Pancreas (tissue), 10 donors: Measurements from ENCODE around the gene VSNL1. TPM values are rescaled to one million over a fixed set of nuclear protein-coding genes. Genes with fewer than 3 reads are reported as not detected.

Experiments used
- ATAC-seq, 4 donors: fragments of 200-7000 bp; cut with Tn5 transposase; one replicate each; pipeline versions ENCODE4 v1.8.0 to v1.9.1; 2020; ENCODE audit warnings: mild to moderate bottlenecking in 4 of 4, moderate library complexity in 4 of 4
- DNase-seq, 6 donors: peaks; one replicate each; pipeline ENCODE4 v3.0.0-alpha.2; 2020
- FAIRE-seq: peaks from 2 replicates; lab custom pipeline; 2012; peaks lifted over from hg19 to GRCh38; lab: Jason Lieb, UNC
- H3K27ac ChIP-seq, 4 donors: fragments of 200-600 bp; sonication (generic); 1 replicate in 3 of 4; 2 replicates in 1 of 4; pipeline versions ENCODE4 v1.5.0 to v1.8.0; 2020
- H3K27me3 ChIP-seq, 4 donors: fragments of 200-600 bp; one replicate each; pipeline ENCODE4 v1.8.0; 2021
- H3K36me3 ChIP-seq, 3 donors: fragments of 200-600 bp; sonication (generic) in 1 of 3; one replicate each; pipeline versions ENCODE4 v1.5.0 to v1.8.0; 2020 to 2021
- H3K4me1 ChIP-seq, 3 donors: fragments of 200-600 bp; one replicate each; pipeline ENCODE4 v1.8.0; 2021
- H3K4me3 ChIP-seq, 4 donors: fragments of 200-600 bp; sonication (generic) in 2 of 4; one replicate each; pipeline versions ENCODE4 v1.5.0 to v1.8.0; 2020 to 2021
- H3K9me3 ChIP-seq, 4 donors: fragments of 200-600 bp; one replicate each; pipeline ENCODE4 v1.8.0; 2021
- WGBS, 2 donors: extraction: QIAGEN DNeasy Blood & Tissue Kit; methylation state at CpG; one replicate each; pipeline ENCODE4 v1.1.7; 2013; 5-methylcytosine and 5-hydroxymethylcytosine counted together
- intact Hi-C, 3 donors: fragments of 100-400 bp; cut with DNase I; formaldehyde crosslinking; loops; one replicate each; pipeline versions ENCODE4 v1.11.1 to v1.14.2; 2022
- polyA plus RNA-seq, 2 donors: library from polyadenylated mRNA; stranded (reverse); fragments of 200-250 nt; gene quantifications; one replicate each; pipeline ENCODE4 v1.2.3, GENCODE V29; 2013
- total RNA-seq, 6 donors: library from RNA; stranded (reverse); fragmentation: NEBNext Ultra II Directional in 4 of 6; extraction: Animal tissue kit (Norgen Biotek cat#: 25700) in 4 of 6; gene quantifications; one replicate each; pipeline versions ENCODE4 v1.2.1 to v1.2.4, GENCODE V29; 2021 to 2023
- TF ChIP-seq, protein P1 (sequence below), 4 donors: fragments of 200-600 bp; sonication (generic) in 3 of 4; IDR thresholded peaks; one replicate each; pipeline versions ENCODE4 v1.5.0 to v1.8.0; 2021; ENCODE audit warnings: antibody characterized with exemption in 4 of 4
- donor health status: healthy with polysubstance abuse.
- donor health status: DM: no; HTN: no; CAD: no; lungs with moderate emphysema.
- donor health status: DM: no; HTN: no; CAD: no.
- donor health status: control.
- donor health status: control.
- donor health status: Bipolar disorder and iron deficiency.
- donor health status: DM: yes; HTN: yes; CAD: no.
- donor health status: DM: no; HTN: no; CAD: no.
- donor health status: DM: no; HTN: no; CAD: no.
- donor health status: DM: yes; HTN: yes; CAD: no.

The VSNL1 gene
- total and polyA plus RNA-seq, 8 donors, result 0.09 to 2.6 (median 0.56) TPM

DNA sequence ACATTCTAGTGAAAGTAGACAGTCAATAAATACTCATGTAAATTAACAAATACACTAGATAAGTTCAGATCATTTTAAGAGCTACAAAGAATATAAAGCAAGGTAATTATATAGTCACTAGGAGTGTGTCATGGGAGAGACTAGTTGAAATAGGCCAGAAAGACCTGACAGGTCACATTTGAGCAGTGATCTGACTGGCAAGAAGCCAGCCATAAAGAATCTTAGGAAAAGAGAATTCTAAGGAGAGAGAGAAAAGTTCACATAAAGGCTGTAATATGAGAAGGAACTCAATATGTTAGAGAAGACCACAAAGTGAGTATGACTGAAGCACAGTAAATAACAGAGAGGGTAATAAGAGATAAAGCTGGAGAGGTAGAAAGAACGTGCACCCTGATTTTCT, 31.2 kb downstream of the VSNL1 start:
- TF ChIP-seq, protein P1, sequence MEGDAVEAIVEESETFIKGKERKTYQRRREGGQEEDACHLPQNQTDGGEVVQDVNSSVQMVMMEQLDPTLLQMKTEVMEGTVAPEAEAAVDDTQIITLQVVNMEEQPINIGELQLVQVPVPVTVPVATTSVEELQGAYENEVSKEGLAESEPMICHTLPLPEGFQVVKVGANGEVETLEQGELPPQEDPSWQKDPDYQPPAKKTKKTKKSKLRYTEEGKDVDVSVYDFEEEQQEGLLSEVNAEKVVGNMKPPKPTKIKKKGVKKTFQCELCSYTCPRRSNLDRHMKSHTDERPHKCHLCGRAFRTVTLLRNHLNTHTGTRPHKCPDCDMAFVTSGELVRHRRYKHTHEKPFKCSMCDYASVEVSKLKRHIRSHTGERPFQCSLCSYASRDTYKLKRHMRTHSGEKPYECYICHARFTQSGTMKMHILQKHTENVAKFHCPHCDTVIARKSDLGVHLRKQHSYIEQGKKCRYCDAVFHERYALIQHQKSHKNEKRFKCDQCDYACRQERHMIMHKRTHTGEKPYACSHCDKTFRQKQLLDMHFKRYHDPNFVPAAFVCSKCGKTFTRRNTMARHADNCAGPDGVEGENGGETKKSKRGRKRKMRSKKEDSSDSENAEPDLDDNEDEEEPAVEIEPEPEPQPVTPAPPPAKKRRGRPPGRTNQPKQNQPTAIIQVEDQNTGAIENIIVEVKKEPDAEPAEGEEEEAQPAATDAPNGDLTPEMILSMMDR (IDR thresholded peaks at IDR 0.05), result no peak
- Histone ChIP-seq H3K4me1 (no peaks in the 10 kb centered on the region), H3K27ac (no peak overlapping the region), H3K9me3 (no peaks in the 10 kb centered on the region), H3K27me3 (no peaks in the 10 kb centered on the region), H3K36me3 (no peaks in the 10 kb centered on the region), H3K4me3 (no peak overlapping the region)
- 31 to 41% methylated on average over 1 of the region's 1 CpG for WGBS, 2 donors
- DNase-seq (no peak), ATAC-seq (no peak), FAIRE-seq (no peak)
- intact Hi-C loops, result no loop called here

DNA sequence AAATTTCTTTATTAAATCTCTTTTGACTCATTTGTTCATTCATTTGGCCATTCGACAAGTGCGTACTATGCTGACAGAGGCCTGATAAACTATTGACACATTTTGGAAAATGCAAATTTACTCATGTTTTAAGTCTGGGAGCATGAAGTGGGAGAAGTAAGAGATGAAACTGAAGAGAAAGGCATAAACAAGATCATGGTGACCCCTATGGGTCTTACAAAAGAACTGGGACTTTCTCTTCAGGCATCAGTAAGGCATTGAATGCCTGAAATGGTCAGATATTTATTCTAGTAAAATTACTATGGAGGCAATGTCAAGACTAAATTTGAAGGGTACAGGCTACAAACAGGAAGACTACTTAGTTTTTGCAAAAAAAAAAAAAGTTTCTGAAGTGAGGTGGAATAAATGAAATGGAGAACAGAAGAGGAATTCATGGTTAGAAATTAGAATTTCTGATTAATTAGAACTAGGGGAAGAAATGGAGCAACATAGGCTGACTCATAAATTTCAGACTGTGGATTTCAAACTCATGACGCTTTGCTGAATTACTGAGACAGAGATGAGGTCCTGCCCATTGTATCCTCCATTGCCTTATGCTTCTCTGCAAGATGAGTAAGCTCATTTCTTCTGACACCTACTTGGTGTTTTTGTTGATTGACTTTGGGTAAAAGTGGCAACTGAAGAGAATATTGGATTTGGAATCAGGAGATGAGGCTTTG, 32.7 kb downstream of the VSNL1 start:
- intact Hi-C loops, result no loop called here
- TF ChIP-seq, protein P1 (IDR thresholded peaks at IDR 0.05), result no peak
- H3K27ac ChIP-seq, result no peak overlapping the region
- H3K9me3 ChIP-seq, result no peaks in the 10 kb centered on the region
- no peak for ATAC-seq
- no peaks in the 10 kb centered on the region for H3K27me3 ChIP-seq
- H3K4me3 ChIP-seq, result no peak overlapping the region
- no peaks in the 10 kb centered on the region for H3K4me1 ChIP-seq
- WGBS, 2 donors, result 61 to 70% methylated on average over 3 of the region's 3 CpGs
- no peak for FAIRE-seq
- no peaks in the 10 kb centered on the region for H3K36me3 ChIP-seq
- DNase-seq, result no peak

- 61 to 80% methylated on average over 3 of the region's 3 CpGs for WGBS, 2 donors
- TF ChIP-seq, protein P1 (IDR thresholded peaks at IDR 0.05), result no peak
- ATAC-seq (no peak), DNase-seq (no peak), FAIRE-seq (no peak)
- intact Hi-C loops, result no loop called here
- H3K4me3 ChIP-seq, result no peak overlapping the region
- H3K9me3 ChIP-seq, result no peaks in the 10 kb centered on the region
- H3K27ac ChIP-seq, result no peak overlapping the region
- H3K27me3 ChIP-seq, result no peaks in the 10 kb centered on the region
- H3K36me3 ChIP-seq, result no peaks in the 10 kb centered on the region
- H3K4me1 ChIP-seq, result no peaks in the 10 kb centered on the region
Measured at GRCh38 chr2:17573804-17574175, 33.3 kb downstream of the VSNL1 start.

- no peak for ATAC-seq
- 76 to 87% methylated on average over 3 of the region's 3 CpGs for WGBS, 2 donors
- FAIRE-seq, result no peak
Measured at GRCh38 chr2:17574406-17575073, 34.0 kb downstream of the VSNL1 start.

More at GRCh38 chr2:17574406-17575073, 34.0 kb downstream of the VSNL1 start:
- Histone ChIP-seq H3K9me3 (no peaks in the 10 kb centered on the region), H3K27ac (no peak overlapping the region), H3K36me3 (no peaks in the 10 kb centered on the region), H3K27me3 (no peaks in the 10 kb centered on the region), H3K4me1 (no peaks in the 10 kb centered on the region), H3K4me3 (no peak overlapping the region)
- DNase-seq, result no peak
- TF ChIP-seq, protein P1 (IDR thresholded peaks at IDR 0.05), result no peak
- intact Hi-C loops, result no loop called here
